GM21576 (cell line): ENCODE data around the gene ATP5F1D.

Experiments
- ATAC-seq: cut with Tn5 transposase; IDR thresholded peaks from one replicate; pipeline ENCODE4 v1.9.1; 2021; ENCODE audit warnings: mild to moderate bottlenecking, moderate library complexity; ENCODE audit not compliant: unreplicated experiment

Gene ATP5F1D

DNA sequence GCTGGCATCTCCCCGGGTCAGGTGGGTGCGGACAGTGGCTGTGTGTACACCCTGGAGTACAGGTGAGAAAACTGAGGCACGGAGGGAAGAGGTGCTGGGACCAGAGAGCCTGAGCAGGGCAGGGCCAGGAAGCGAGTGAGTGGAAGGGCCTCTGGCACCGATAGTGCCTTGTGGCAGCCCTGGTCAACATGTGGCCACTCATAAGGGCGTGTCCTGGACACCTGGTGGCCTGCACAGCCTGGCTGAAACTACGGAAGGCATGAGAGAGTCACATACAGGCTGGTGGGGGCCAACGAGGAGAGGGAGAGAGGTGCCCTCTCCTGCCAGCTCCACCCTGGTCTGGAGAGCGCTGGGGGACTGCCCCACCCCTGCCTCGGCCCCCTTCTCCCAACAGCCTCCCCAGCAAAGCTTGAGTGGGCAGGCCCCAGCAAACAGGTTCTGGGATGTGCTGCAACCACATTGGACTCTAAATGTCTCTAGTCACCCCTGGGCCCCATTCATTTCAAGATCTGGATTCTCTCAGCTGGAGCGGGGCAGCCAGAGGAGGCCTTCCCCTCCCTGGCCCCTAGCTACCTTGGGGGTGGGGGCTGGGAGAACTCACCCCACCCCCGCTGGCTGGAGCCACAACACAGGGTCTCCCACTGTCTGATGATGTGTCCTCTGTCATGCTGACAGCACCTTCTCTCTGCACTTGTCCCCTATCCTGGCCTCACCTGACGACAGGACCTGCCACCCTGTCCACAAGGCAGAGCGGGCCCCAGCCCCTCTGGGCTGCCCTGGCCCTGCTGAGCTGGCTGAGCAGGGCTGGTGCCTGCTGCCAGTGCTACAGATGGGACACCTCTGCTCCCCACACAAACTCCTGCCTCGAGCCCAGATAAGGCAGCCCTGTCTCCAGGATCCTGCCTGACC lies 9.6 kb upstream of the ATP5F1D start:
- no peak for ATAC-seq

DNA sequence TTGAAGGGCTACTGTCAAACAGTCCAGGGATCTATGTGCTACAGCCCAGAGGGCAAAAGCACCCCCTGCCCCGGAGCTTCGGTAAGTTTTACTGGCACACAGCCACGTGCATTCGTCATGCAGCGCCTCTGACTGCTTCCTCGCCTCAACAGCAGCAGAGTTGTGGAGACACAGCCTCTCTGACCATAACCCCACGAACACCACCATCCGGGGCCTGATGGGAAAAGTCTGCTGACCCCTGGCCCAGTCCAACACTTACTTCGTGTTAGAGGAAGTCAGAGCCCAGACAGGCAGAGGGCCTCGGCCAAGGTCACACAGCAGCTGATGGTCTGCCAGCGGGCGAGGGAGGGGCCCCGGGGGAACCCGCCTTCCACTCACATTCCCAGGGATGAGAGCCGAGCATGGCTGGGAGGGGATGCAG lies 8.9 kb upstream of the ATP5F1D start:
- no peak for ATAC-seq

DNA sequence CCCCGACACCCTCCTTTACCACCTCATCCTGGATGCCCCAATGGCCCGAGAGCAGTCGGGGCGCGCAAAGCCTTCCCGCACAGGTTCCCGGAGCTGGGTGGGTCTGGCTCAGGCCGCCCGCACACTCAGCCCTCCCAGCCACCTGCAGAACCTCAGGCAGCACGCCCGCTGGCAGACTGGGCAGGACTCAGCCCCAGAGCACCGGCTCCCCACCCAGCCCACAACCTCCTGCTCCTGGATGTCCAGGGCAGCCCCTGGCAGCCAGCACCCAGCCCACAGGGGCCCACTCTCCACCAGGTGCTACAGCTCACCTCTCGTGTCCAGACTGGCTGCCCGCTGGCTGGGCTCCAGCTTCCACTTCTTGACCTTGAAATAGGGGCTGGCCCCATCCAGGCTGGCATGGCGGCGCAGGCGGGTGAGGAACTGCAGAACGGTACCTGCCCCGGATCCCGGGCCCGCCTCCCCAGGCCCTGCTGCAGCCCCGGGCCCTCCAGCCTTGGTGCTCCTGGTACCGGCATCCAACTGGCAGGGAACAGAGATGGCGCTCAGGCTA lies 8.4 kb upstream of the ATP5F1D start:
- ATAC-seq: no peak

DNA sequence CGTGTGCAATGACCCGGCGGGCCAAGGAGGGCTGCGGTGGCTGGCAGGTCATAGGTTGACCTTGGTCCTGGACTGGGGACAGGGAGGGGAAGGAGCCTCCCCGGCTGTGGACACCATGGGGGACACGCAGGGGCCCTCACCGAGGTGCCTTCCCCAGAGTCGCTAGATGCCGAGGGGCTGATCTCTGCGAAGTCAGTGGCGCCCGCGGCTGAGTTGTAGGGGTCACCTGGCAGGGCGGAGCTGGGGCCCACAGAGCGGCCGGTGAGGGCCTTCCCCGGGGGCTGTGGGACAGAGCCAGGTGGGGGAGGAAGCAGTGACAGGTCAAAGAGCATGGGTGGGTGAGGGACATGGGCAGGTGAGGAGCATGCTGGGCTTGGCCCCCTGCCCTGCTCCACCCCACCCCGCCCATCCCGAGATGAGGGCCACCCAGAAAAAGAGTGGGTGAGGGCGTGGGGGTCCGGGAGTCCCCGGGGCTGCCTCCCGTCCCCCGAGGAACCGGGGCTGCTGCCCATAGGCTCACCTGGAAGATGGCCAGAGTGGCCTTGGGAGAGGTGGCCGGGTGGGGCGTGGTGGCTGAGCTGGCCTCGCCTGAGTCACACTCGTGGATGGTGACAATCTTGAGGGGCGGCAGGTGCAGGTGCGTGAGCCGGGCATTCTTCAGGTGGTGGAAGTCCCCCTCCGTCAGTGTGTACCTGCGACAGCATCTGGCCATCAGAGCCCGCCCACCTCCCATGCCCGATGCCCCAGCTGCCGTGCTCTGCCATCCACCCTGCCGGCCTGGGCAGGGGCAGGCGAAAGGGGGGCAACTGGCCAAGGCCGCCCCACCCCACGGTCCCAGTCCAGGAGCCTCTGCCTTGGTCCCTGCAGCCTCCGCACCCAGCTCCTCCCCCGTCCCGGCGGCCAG lies 7.2 kb upstream of the ATP5F1D start:
- no peak for ATAC-seq

DNA sequence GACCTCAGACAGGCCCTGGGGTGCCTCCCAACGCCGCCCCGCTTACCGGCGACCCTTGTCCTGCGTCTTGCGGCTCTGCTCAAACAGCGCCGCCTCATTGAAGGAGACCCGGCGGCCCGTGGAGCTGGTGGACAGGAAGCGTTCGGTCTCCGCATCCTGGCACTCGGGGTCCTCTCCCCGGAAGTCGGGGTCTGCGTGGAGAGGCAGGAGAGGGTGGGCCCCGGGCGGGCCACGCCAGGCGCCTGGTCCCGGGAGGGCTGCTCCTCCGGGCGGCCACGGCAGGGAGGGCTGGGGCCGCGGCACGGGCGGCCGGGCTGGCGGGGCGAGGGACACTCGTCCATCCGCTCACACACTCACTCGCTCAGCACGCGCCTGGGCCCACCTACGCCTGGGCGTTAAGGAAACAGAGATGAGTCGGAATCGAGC lies 6.6 kb upstream of the ATP5F1D start:
- no peak for ATAC-seq

DNA sequence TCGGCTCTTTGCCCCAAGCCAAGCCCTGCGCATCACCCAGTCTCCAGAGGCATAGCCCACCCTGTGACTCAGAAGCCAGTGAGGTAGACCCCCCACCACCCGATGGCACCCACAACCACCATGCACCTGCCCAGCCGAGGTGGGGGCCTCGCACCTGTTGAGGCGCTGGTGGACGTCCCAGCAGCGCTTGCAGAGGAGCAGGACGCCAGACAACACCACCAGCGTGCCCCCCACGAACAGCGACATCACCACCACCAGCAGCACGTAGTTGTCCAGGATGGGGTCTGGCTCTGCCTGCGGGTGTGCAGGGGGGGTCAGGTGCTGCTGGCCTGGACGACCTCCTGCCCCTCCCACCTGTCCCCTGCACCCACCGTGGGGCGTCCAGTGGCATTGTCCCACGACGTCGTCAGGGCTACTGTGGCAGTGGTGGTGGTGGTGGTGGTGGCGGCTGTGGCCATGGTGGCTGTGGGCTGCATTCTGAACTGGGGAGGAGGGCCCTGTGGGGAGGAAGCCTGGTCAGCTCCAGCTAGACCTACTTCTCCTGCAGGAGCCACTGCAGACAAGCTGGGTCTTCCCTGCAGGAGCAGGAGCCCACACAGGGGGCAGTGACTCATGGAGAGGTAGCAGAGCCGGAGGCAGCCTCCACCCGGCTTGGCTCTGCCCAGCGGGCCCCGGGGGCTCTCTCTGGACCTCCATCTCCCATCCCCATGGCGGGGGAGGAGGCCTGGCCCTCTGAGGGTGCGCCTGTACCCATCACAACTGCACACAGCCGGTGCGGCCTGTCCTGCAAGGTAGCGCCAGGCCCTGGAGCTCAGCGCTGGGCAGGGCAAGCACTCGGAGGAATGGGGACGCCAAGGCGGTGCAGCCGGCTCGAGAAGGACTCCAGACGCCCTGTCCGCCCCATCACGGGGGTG lies 5.7 kb upstream of the ATP5F1D start:
- ATAC-seq: no peak

DNA sequence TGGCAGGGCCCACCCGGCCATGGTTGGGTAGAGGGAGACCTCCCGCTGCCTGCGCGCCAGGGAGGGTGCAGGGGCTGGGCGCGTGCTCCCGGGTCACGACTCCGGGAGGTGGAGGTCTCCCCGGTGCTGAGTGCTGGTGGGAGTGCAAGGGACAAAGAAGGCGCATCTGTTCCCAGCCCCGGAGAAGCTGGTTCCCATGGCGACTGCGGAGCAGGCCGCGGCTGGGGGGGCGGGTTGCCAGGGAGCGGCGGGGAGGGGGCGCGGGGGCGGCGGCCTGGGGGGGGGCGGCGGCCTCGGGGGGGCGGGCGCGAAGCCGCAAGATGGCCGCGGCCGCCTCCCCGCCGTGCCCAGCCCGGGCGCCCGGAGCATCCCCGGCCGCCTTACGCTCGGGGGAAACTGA lies 5.0 kb upstream of the ATP5F1D start:
- no peak for ATAC-seq

DNA sequence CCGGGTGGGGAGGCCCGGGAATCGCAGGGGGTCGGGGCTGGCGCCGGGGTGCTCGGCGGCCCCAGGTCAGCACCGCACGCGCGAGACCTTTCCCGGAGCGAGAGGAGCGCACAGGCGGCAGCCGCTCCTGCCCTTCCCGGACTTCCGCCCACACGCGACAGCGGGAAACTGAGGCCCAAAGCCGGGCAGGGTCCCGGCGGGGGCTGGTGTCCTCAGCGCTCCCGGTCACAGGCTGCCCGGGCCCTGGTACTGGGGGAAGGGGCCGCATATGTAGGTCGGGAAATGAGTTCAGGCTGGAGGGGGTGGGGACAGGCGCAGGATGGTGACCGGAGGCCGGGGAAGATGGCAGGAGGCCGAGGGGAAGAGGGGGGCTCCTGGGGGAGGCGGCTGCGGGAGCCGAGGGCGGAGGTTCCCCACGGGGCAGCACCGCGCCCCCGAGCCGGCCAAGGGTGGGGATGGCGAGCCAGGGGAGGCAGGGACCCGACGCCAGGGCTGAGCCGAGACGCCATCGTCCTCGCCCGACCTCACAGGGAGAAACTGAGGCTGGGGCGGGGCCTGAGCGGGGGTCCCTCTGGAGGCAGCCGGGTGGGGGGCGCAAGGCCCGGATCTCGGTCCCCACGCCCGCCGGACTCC lies 4.4 kb upstream of the ATP5F1D start:
- no peak for ATAC-seq

DNA sequence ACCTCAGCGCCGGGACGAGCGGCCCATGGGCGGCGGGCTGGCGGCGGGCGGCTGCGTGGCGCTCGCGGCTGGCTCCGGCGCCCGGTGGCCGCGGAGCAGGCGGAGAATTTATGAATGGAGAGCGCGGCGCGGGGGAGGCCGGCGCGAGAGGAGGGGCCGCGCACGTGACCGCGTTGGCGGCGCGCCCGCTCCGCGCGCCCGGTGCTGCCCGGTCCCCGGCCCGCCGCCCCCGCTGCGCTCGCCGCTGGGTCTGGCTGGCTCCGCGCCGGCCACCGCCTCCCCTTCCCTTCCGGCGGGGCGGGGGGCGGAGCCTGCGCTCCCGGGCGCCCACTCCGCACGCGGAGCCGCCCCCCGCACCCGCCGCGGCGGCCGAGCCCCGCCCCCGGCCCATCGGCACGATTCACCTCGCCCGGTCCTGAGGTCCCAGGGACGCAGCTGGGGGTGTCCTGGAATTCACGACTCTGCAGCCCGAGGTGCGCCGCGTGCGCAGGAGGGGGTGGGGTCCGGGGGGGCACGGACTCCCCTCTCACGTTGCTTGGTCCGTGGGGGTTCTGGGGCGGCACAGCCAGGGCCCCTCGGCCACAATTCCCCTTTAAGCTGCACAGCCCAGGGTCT lies 3.7 kb upstream of the ATP5F1D start, which contains the start of gene CBARP:
TSS of gene CBARP (minus strand) at position 252 of the 615 bp plus-strand sequence. CDS start 1,905 bp downstream, outside the sequence.
- ATAC-seq: no peak

DNA sequence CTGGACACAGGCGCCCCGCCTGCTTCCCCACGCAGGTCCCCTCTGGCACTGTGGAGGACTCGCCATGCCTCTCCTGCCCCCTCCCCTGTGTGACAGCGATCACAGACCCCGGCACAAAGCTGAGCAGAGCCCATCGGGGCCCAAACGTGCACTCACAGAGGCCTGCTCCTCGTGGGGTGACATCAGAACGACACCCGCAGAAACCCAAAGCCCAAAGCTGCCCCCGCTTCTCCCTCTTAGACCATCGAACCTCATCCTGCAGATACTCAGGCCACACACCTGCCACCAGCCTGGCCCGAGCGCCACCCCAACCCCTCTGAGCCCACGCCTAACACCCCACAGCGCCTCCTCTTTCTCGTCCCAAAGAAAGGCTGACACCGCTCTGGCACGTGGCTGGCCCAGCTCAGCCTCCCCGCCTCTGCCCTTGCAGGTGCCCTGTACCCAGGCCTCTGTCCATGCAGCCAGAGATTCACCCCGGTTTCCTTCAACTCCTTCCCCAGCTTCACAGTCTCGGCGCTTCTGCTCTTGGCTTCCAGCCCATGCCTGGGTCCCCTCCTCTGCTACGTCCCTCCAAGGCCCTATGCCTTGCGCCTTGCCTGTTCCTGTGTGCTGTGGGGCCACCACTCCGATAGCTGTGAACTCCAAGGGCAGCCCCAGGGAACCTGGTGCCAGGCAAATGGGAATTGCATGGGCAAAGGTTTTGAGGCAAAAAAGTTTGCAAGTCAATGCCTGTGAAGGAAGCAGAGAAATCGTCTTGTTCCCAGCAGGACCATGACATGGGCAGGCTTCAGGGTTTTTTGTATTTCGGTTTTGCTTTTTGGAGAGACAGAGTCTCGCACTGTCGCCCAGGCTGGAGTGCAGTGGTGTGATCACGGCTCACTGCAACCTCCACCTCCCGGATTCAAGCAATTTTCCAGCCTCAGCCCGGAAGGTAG lies 2.9 kb upstream of the ATP5F1D start:
- ATAC-seq: no peak

DNA sequence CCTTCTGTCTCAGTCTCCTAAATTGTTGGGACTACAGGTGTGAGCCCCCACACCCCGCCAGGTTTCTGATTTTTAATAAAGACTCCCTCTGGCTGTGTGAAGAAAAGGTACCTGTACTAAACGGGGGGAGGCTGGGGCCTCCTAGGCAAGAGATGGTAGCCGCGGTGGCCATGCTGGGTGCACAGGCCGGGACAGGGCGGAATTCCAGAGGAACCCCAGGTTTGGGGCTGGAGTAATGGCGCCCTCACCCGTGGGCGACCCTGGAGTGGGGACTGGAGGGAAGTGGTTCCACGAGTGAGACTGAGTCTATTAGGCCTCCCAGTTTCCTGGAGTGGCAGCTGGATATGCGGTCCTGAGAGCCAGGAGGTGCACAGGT lies 2.1 kb upstream of the ATP5F1D start:
- ATAC-seq: no peak

DNA sequence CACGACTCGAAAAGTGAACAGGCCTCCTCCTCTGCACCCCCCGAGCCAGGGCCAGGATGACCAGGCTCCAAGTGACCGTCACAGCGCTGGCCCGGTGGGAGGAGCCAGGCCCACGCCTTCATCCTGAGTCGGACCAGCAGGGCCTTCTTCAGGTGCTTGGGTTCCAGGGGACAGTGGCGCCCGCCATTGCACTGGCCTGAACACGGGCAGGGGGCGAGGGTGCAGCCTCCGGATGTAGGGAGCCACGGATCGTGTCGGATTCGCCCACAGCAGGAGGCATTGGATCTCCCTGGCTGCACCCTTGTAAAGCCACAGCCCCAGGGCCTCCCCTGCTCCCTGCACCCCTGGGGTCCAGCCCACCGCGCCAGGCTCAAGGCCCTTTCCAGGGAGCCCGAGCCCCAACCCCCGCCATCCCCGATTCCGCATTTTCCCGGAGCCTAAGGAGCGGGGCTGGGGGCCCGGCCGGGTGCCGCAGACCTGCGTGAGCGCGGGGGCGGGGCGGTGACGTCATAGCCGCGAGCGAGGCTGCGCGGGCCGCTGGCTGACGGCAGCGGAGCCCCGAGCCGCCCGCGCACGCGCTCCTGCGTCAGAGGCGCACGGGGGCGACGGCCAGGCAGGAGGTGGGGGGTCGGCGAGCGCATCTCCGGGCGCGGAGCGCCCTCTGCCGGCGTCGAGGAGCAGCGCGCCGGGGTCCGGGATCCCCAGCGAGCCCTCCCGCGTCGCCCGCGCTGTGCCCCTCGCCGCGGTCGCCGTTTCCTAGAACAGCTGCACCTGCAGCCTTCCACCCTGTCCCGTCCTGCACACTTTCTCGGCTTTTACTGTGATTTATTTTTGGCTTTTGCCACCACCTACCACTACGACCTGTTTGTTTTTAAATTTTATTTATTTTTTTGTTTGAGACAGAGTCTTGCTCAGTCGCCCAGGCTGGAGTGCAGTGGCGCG lies 1.5 kb upstream of the ATP5F1D start:
- ATAC-seq: no peak

DNA sequence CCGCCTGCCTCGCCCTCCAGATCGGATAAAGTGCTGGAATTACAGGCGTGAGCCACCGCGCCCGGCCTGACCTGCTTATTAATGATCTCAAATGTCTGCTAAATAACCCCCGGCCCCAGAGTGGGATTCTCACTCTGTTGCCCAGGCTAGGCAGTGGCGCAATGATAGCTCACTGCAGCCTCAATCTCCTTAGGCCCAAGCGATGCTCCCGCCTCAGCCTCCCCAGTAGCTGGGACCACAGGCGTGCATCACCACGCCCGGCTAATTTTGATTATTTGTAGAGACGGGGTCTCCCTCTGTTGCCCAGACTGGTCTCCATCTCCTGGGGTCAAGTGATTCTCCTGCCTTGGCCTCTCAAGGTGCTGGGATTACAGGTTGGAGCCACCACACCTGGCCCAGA lies 626 bp upstream of the ATP5F1D start:
- ATAC-seq: no peak

DNA sequence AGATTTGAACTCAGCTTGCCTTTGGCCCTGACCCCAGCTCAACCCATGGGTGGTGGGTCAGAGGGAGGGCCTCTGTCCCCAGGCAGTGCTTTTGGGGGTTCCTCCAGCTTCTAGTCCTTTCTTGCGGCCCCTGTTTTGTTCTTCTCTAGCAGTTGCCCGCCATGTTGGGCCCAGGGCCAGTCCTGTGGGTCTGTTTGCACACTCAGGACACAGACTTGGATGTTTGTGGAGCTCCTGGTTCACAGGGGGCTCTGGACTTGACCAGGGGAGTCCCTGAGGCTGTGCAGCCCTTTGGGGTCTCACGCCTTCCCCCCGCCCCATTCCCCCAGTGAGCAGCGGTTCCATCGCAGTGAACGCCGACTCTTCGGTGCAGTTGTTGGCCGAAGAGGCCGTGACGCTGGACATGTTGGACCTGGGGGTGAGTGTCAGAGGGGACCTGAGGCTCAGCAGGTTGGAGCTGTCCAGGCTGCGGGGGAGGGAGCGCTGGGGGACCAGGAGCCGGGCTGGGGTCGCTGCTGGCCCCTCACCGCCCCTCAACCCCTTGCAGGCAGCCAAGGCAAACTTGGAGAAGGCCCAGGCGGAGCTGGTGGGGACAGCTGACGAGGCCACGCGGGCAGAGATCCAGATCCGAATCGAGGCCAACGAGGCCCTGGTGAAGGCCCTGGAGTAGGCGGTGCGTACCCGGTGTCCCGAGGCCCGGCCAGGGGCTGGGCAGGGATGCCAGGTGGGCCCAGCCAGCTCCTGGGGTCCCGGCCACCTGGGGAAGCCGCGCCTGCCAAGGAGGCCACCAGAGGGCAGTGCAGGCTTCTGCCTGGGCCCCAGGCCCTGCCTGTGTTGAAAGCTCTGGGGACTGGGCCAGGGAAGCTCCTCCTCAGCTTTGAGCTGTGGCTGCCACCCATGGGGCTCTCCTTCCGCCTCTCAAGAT lies 2.5 kb downstream of the ATP5F1D start:
- no peak for ATAC-seq

DNA sequence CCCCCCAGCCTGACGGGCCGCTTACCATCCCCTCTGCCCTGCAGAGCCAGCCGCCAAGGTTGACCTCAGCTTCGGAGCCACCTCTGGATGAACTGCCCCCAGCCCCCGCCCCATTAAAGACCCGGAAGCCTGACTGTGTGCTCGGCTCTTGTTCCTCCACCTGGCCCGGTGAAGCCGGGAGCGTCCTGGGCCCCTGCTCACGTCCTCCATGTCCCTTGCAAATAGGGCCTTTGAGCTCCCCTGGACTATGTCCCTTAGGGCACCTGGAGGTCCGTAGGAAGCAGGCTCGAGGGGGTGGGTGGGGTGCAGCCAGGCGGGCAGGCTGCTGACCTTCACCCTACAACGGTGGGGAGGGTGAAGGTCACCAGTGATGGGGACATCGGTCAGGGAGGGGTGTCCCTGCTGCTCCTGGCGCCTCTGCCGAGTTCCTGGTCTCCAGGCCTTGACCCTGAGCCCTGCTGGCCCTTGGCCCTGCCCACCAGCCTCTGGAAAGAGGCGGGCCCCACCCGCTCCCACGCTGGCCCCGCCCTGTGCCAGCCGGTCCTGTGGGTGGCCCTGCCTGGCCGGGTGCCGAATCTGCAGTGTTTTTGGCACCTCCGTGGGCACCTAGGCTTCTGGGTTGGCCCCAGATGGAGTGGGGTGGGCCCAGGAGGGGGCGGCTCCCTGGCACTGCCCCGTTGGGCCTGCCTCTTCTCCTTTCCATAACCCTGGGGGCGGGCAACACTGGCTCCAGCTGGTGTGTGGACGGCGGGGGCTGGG lies 3.3 kb downstream of the ATP5F1D start:
- ATAC-seq: no peak
